Activated CD8-positive, alpha-beta T cell treated with anti-CD3 and anti-CD28 coated beads for 36 hours (primary cell): Measurements from ENCODE around the gene MRPS6. TPM values are rescaled to one million over a fixed set of nuclear protein-coding genes. Genes with fewer than 3 reads are reported as not detected.
A peak's percentile ranks its signal among the peaks of the same experiment; 100 is the strongest.

Experiments used
- ATAC-seq: fragments of 200-7000 bp; cut with Tn5 transposase; one replicate; pipeline ENCODE4 v1.10.0; 2021; ENCODE audit warnings: mild to moderate bottlenecking, moderate library complexity
- CTCF ChIA-PET: fragments of 350-600 bp; sonication (Branson Sonifier 250); formaldehyde crosslinking; loops from one replicate; lab custom pipeline; 2021; ENCODE audit warnings: antibody characterized with exemption; lab: Charles Lee
- POLR2A ChIA-PET: fragments of 350-600 bp; sonication (Branson Sonifier 250); formaldehyde crosslinking; loops from one replicate; lab custom pipeline; 2021; ENCODE audit warnings: antibody characterized with exemption; lab: Charles Lee
- DNase-seq: peaks from one replicate; pipeline ENCODE4 v3.0.0-alpha.2; 2020
- H3K27ac Mint-ChIP-seq: one replicate; pipeline ENCODE4 v1.8.0; 2021; ENCODE audit warnings: mild to moderate bottlenecking, mixed read lengths
- H3K27me3 Mint-ChIP-seq: one replicate; pipeline ENCODE4 v1.8.0; 2021; ENCODE audit warnings: mixed read lengths
- H3K36me3 Mint-ChIP-seq: one replicate; pipeline ENCODE4 v1.8.0; 2021; ENCODE audit warnings: low read depth, mixed read lengths
- H3K4me1 Mint-ChIP-seq: one replicate; pipeline ENCODE4 v1.8.0; 2021; ENCODE audit warnings: low read depth, mixed read lengths
- H3K4me3 Mint-ChIP-seq: one replicate; pipeline ENCODE4 v1.8.0; 2021; ENCODE audit warnings: mild to moderate bottlenecking, moderate library complexity, mixed read lengths
- H3K9me3 Mint-ChIP-seq: one replicate; pipeline ENCODE4 v1.8.0; 2021; ENCODE audit warnings: mixed read lengths
- CTCF ChIP-seq: fragments of 200-600 bp; IDR thresholded peaks from one replicate; pipeline ENCODE4 v1.8.0; 2022; ENCODE audit warnings: antibody characterized with exemption, mild to moderate bottlenecking
- intact Hi-C: fragments of 100-400 bp; cut with micrococcal nuclease; formaldehyde crosslinking; loops from one replicate; pipeline ENCODE4 v1.10.0; 2022
- total RNA-seq, 2 experiments: library from RNA; stranded (reverse); gene quantifications; one replicate each; pipeline ENCODE4 v1.2.3, GENCODE V29; 2021

MRPS6 gene
- total RNA-seq, 2 experiments from 2014 or later, result 93.9 to 95.2 TPM

GRCh38 chr21:34074283-34075090 is 1.1 kb downstream of the MRPS6 start:
- Mint-ChIP-seq H3K4me1 (peaks cover 48% of the 10 kb centered on the region), H3K36me3 (peaks cover 45% of the 10 kb centered on the region), H3K4me3 (peak overlapping the region; percentile 95), H3K9me3 (no peaks in the 10 kb centered on the region), H3K27ac (peak overlapping the region; percentile 91), H3K27me3 (no peaks in the 10 kb centered on the region)
- peak; percentile 15 for DNase-seq
- intact Hi-C loops, result loop anchor here (5.0 kb wide), 3 partner anchors 53 to 127 kb away; no protein-coding TSS in a partner anchor
- POLR2A ChIA-PET, result interaction anchor here (0.6 to 2.7 kb wide), 14 partner anchors 12 to 166 kb away, joined by 3 to 13 read pairs (median 4); no protein-coding TSS in a partner anchor
- CTCF ChIA-PET, result interaction anchor here (1.1 to 6.6 kb wide), 6 partner anchors 54 to 273 kb away, joined by 3 to 57 read pairs (median 5); no protein-coding TSS in a partner anchor
- TF ChIP-seq CTCF, result peak; percentile 17
- no peak for ATAC-seq

- intact Hi-C loops, result loop anchor here (5.0 kb wide), 3 partner anchors 52 to 128 kb away; no protein-coding TSS in a partner anchor
- TF ChIP-seq CTCF, result no peak
- POLR2A ChIA-PET, result interaction anchor here (1.0 to 2.7 kb wide), 3 partner anchors 12 to 135 kb away, joined by 4 to 13 read pairs (median 5); no protein-coding TSS in a partner anchor
- CTCF ChIA-PET, result interaction anchor here (1.0 to 6.6 kb wide), 7 partner anchors 54 to 292 kb away, joined by 3 to 57 read pairs (median 4); no protein-coding TSS in a partner anchor
- no peaks in the 10 kb centered on the region for H3K9me3 Mint-ChIP-seq
- ATAC-seq (no peak), DNase-seq (no peak)
- H3K4me1 Mint-ChIP-seq, result peaks cover 54% of the 10 kb centered on the region
- peak overlapping the region; percentile 95 for H3K4me3 Mint-ChIP-seq
- H3K27ac Mint-ChIP-seq, result peak overlapping the region; percentile 91
- H3K27me3 Mint-ChIP-seq, result no peaks in the 10 kb centered on the region
- H3K36me3 Mint-ChIP-seq, result peaks cover 50% of the 10 kb centered on the region
Measured at GRCh38 chr21:34075091-34075425, 1.7 kb downstream of the MRPS6 start.

- H3K27me3 Mint-ChIP-seq, result no peaks in the 10 kb centered on the region
- no peak for DNase-seq
- ATAC-seq, result no peak
- peaks cover 60% of the 10 kb centered on the region for H3K36me3 Mint-ChIP-seq
- H3K9me3 Mint-ChIP-seq, result no peaks in the 10 kb centered on the region
- CTCF ChIA-PET, result interaction anchor here (0.9 to 6.6 kb wide), 13 partner anchors 11 to 291 kb away, joined by 3 to 57 read pairs (median 3); no protein-coding TSS in a partner anchor
- intact Hi-C loops, result loop anchor here (5.0 kb wide), 3 partner anchors 51 to 129 kb away; no protein-coding TSS in a partner anchor
- H3K4me3 Mint-ChIP-seq, result peak overlapping the region; percentile 95
- H3K27ac Mint-ChIP-seq, result peak overlapping the region; percentile 91
- peaks cover 64% of the 10 kb centered on the region for H3K4me1 Mint-ChIP-seq
- POLR2A ChIA-PET, result interaction anchor here (0.5 to 2.7 kb wide), 8 partner anchors 11 to 143 kb away, joined by 3 to 13 read pairs (median 3); no protein-coding TSS in a partner anchor
- TF ChIP-seq CTCF, result no peak
Measured at GRCh38 chr21:34075760-34076660, 2.6 kb downstream of the MRPS6 start.

- H3K4me1 Mint-ChIP-seq, result peaks cover 70% of the 10 kb centered on the region
- DNase-seq (no peak), ATAC-seq (no peak)
- H3K27me3 Mint-ChIP-seq, result no peaks in the 10 kb centered on the region
- ChIA-PET POLR2A (interaction anchor here (1.3 to 1.4 kb wide), 3 partner anchors 9 to 96 kb away, joined by 3 read pairs; no protein-coding TSS in a partner anchor), CTCF (interaction anchor here (1.0 to 6.6 kb wide), 5 partner anchors 16 to 153 kb away, joined by 3 to 57 read pairs (median 6); no protein-coding TSS in a partner anchor)
- H3K4me3 Mint-ChIP-seq, result peak overlapping the region; percentile 19
- peaks cover 66% of the 10 kb centered on the region for H3K36me3 Mint-ChIP-seq
- no peak for TF ChIP-seq CTCF
- intact Hi-C loops, result loop anchor here (5.0 kb wide), 3 partner anchors 50 to 130 kb away; no protein-coding TSS in a partner anchor
- no peaks in the 10 kb centered on the region for H3K9me3 Mint-ChIP-seq
- peak overlapping the region; percentile 91 for H3K27ac Mint-ChIP-seq
Measured at GRCh38 chr21:34076835-34077234, 3.5 kb downstream of the MRPS6 start.
